Stimulated activated CD8-positive, alpha-beta memory T cell treated with anti-CD3 and anti-CD28 coated beads, Interleukin-7, amount 100 ng/mL, for 4 hours (primary cell): ENCODE results near the gene GMCL2.
A peak's percentile ranks its signal among the peaks of the same experiment; 100 is the strongest.
"Not testable (repeated sequence)": the region's sequence is repeated elsewhere in the genome, so short reads cannot be mapped to it uniquely, and the experiment has no call there.

Source experiments
- DNase-seq, 2 donors: peaks; one replicate each; pipeline ENCODE4 v3.0.0-alpha.2; 2020; ENCODE audit warnings: low read depth in 2 of 2

Gene GMCL2, protein sequence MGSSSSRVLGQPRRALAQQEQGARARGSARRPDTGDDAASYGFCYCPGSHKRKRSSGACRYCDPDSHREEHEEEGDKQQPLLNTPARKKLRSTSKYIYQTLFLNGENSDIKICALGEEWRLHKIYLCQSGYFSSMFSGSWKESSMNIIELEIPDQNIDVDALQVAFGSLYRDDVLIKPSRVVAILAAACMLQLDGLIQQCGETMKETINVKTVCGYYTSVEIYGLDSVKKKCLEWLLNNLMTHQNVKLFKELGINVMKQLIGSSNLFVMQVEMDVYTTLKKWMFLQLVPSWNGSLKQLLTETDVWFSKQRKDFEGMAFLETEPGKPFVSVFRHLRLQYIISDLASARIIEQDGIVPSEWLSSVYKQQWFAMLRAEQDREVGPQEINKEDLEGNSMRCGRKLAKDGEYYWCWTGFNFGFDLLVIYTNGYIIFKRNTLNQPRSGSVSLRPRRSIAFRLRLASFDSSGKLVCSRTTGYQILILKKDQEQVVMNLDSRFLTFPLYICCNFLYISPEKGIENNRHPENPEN

GRCh38 chr5:178187014-178187413 is at the start of gene GMCL2:
TSS of gene GMCL2 (minus strand) at chr5:178187371. CDS start at chr5:178187299, 72 bp downstream.
- DNase-seq: no peak

GRCh38 chr5:178236679-178237078 is 49.5 kb upstream of the GMCL2 start:
- no peak for DNase-seq

- no peak for DNase-seq
These were observed 49.0 kb upstream of the GMCL2 start for GRCh38 chr5:178236126-178236525.

- DNase-seq: no peak
These were observed 48.4 kb upstream of the GMCL2 start for GRCh38 chr5:178235588-178235974.

GRCh38 chr5:178234750-178235587 is 47.8 kb upstream of the GMCL2 start:
- peak; percentile 59 to 61 for DNase-seq

DNA sequence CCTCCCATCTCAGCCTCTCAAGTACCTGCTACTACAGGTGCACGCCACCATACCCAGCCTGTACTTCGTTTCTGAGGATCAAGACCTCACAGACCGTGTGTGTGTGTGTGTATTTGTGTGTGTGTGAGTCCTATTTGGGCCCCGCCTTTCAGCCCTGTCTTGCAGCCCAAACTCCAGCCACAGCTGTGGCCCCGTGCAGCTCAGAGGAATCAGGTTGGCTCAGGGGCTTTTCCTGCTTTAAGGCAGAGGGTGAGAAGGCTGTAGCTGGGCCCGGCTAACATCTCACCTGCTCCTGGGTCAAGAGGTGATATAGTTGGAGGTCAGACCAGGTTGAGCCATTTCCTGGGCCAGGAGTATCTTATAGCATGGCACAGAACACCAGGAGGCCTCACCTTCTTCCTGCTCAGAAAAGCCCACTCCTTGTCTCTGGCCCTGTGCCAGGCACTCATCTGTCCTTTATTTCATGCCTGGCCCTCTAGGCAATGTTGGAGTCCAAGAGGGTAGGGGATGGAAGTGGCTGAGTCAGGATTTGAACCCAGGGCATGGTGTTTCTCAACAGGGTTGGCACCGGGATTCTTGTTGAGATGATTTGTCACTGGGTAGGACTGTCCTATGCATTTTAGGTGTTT is 47.1 kb upstream of the GMCL2 start:
- no peak for DNase-seq

DNA sequence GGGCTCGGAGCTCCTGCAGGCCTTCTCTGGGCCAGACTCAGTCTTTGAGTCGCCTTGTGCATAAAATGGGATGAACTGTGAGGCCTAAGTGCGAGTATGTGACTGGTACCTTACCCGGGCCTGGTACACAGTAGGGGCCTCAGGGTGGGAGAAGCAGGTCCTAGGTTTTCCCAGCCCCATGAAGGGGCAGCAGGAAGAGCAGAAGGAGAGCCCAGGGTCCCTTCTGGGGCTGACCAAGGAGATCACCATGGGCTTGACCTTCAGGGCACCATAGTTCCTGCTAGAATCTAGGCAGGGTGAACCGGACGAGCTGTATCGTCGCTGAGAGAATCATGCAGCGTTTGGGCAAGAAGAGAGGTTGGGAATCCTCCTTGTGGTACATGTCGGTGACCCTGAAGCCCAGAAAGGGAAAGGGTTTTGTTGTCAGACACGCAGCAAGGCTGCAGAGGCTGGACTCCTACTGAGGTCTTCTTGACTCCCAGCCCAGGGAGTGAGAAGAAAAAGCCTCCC is 45.8 kb upstream of the GMCL2 start:
- DNase-seq: no peak

GRCh38 chr5:178232124-178232919 is 45.2 kb upstream of the GMCL2 start, which contains the start of gene PHYKPL:
TSS of gene PHYKPL (minus strand) at chr5:178232802. CDS start at chr5:178232550, 252 bp downstream.
- DNase-seq: peak in 1 of 2 donors; percentile 61

DNA sequence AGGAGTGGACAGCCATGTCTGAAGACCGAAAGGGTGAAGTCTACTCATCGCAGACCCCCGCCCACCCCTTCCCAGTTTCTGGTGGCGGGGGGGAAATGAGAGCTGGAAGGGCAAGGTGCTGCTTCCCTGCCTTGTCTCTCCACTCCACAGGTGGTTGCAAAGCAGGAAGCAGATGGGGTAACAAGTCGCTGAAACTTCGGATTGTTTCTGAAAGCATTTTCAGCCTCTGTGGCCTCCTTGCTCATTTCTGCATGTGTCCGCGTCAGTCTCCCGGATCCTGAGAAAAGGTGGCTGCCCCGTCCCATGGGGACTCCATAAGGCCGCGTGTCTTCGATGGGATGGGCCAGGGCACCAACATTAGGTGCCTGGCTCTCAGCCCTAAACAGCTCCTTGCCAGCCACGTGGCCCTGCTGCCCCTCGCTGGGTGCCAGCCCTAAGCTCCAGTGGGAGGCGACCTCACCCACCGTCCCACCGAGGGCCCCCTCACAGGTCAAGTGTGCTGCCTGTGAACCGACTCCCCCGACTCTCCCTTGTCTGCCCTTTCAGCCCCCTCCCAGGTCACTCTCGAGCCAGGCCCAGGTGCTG is 44.5 kb upstream of the GMCL2 start:
- no peak for DNase-seq

- DNase-seq: no peak
These were observed 43.8 kb upstream of the GMCL2 start for GRCh38 chr5:178230879-178231538.

- DNase-seq: no peak
These were observed 42.7 kb upstream of the GMCL2 start for GRCh38 chr5:178229861-178230260.

DNA sequence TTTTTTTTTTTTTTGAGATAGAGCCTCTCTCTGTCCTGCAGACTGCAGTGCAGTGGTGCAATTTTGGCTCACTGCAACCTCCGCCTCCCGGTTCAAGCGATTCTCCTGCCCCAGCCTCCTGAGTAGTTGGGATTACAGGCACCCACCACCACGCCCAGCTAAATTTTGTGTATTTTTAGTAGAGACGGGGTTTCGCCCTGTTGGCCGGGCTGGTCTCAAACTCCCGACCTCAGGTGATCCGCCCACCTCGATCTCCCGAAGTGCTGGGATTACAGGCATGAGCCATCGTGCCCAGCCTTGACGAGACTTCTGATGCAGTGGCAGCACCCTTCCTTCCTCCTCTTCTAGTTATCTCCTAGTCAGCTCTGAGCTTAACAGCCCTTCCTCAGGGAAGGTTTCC is 41.9 kb upstream of the GMCL2 start:
- DNase-seq: not testable (repeated sequence)

DNA sequence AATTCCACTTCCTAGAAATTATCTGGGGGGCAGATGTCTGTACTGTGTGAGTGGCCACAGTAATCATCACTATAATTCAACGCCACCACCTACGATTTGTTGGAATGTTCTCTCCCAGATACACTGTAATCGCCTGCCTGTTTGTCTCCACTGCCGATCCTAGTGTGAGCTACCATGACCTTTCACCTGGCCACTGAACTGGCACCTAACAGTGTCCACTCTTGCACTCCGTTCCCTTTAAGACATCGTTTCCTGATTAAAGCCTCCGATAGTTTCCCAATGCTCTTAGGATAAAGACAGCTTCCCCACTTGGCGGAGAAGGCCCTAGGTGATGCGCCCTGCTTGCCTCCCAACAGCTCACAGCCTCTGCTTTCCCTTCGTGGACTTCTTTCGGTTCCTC is 41.4 kb upstream of the GMCL2 start:
- DNase-seq: no peak

DNA sequence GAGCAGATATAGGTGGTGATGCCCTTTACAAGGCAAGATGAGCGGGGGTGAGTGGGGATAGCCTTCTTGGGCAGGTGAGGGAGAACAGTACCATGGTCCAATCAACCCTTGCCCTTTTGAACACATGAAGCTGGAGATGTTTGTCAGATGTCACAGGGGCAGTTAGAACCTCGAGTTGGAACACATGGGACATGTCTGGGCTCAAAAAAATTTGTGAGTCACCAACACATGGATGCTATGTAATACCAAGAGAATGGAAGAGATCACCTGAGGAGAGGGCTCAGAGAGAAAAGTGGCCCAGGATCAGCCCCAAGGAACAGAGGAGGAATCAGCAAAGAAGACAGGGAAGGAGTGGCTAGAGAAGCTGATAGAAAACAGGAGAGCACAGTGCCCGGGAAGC is 40.8 kb upstream of the GMCL2 start:
- no peak for DNase-seq

GRCh38 chr5:178227138-178227659 is 40.0 kb upstream of the GMCL2 start:
- DNase-seq: no peak

GRCh38 chr5:178225174-178225573 is 38.0 kb upstream of the GMCL2 start:
- no peak for DNase-seq

GRCh38 chr5:178224403-178224802 is 37.2 kb upstream of the GMCL2 start:
- DNase-seq: no peak

GRCh38 chr5:178223828-178224335 is 36.7 kb upstream of the GMCL2 start:
- DNase-seq: no peak

DNA sequence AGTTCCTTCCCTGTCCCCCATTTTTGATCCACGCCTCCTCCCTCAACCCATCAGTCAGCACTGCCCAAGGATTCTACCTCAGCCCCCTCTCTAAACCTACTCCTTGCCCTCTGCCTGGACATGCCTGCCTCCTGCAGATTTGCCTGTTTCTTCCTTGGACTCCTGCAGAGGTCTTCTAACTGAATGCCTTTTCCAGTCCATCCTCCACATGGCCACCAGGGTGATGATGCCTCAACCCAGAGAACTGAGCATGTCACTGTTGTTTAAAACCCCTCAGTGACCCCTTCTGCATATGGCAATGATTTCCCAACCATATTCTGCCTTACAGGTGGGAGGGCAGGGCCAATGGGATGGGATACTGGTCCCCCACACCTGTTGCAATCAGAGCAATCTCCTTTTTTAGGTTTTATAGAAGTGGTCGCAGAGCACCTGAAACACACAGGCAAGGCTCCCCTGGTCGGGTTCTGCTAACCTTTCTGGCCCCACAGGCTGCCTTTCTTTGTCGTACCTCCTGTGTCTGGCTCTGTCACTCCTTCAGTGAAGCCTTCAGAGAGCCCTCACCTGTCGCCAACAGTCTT is 36.1 kb upstream of the GMCL2 start:
- no peak for DNase-seq
